ENCODE data around the gene DGKI.

Gene DGKI

DNA sequence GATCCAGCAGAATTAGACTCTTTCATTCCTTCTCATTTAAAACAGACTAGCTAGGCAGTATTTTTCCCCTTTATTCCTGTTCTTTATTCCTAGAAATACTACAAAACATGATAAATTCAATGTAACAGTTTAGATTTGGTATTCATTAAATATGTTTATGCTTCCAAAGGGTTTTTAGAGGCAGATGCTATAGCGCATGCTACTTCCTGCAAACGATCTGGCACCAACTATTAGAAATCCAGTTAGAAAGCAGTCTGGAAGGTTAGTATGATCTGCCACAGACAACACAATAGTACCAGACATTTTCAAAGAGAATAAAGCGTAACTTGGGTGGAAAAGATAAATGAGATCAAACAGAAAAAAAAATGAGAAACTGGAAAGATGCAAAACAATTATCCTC lies 439.7 kb downstream of the DGKI start:
- Histone ChIP-seq H3K27me3 (ENCODE audit: control insufficient read depth, low read length) (no peaks in the 10 kb centered on the region), H3K9me2 (replicated peaks; ENCODE audit: control insufficient read depth, low read length) (no peaks in the 10 kb centered on the region), H4K20me1 (ENCODE audit: control insufficient read depth, insufficient read depth, low read depth, low read length) (no peaks in the 10 kb centered on the region), H3K36me3 (ENCODE audit: control insufficient read depth, low read length) (no peaks in the 10 kb centered on the region), H3F3A (ENCODE audit: control insufficient read depth, insufficient read depth) (no peaks in the 10 kb centered on the region), H3K27ac (ENCODE audit: low read depth, low read length) (no peak overlapping the region), H3K79me2 (ENCODE audit: control insufficient read depth, low read length) (no peaks in the 10 kb centered on the region), H3K9me3 (ENCODE audit: control insufficient read depth, insufficient read depth, low read length) (peaks cover 2% of the 10 kb centered on the region; the same call in 1 of the 2 replicates), H3K4me1 (ENCODE audit: control insufficient read depth, low read length) (no peaks in the 10 kb centered on the region), H3K4me3 (ENCODE audit: low read length) (no peak overlapping the region), H3K4me2 (ENCODE audit: low read length) (no peak overlapping the region)
- TF ChIP-seq CTCF (IDR thresholded peaks at IDR 0.05; ENCODE audit: low read depth, low read length, poor library complexity, severe bottlenecking) (no peak), EZH2phosphoT487 (IDR thresholded peaks at IDR 0.05; ENCODE audit: borderline replicate concordance, low read length) (no peak)

DNA sequence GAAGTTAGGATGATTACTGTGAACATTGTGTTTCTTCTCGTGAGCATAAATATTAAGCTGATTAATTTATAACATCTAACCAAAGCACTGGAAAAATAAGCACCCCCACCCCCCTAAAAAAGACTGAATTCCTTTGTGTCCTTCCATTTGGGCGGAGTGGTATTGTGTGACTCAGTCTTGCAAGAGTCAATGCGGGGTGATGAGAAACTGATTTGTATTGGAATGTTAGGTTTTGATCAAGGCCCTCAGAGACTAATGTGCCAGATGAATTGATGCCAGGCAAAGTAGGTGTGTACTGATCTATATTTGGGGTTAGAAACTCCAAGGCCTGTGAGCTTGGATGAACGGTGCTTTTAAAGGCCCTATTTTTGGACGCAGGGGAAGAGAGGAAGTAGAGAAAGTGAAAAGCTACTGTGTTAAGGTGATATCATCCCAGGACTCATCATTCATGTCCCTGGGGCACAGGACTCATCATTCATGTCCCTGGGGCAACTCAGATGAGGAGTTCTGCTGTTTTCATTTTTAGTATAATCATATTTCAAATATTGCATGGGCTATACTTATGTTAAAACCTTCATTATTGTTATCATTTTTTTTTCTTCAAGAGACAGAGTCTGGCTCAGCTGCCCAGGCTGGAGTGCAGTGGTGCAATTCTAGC lies 442.0 kb downstream of the DGKI start:
- Histone ChIP-seq H3K79me2 (ENCODE audit: control insufficient read depth, low read length) (no peaks in the 10 kb centered on the region), H3K9me2 (replicated peaks; ENCODE audit: control insufficient read depth, low read length) (no peaks in the 10 kb centered on the region), H4K20me1 (ENCODE audit: control insufficient read depth, insufficient read depth, low read depth, low read length) (no peaks in the 10 kb centered on the region), H3K27me3 (ENCODE audit: control insufficient read depth, low read length) (no peaks in the 10 kb centered on the region), H3K4me2 (ENCODE audit: low read length) (no peak overlapping the region), H3K9me3 (ENCODE audit: control insufficient read depth, insufficient read depth, low read length) (no peaks in the 10 kb centered on the region), H3F3A (ENCODE audit: control insufficient read depth, insufficient read depth) (no peaks in the 10 kb centered on the region), H3K4me3 (ENCODE audit: low read length) (no peak overlapping the region), H3K36me3 (ENCODE audit: control insufficient read depth, low read length) (no peaks in the 10 kb centered on the region), H3K27ac (ENCODE audit: low read depth, low read length) (no peak overlapping the region), H3K4me1 (ENCODE audit: control insufficient read depth, low read length) (no peaks in the 10 kb centered on the region)
- no peak for TF ChIP-seq EZH2phosphoT487 (IDR thresholded peaks at IDR 0.05; ENCODE audit: borderline replicate concordance, low read length)
- TF ChIP-seq CTCF (IDR thresholded peaks at IDR 0.05; ENCODE audit: low read depth, low read length, poor library complexity, severe bottlenecking), result no peak

- H3K9me2 ChIP-seq (replicated peaks; ENCODE audit: control insufficient read depth, low read length), result no peaks in the 10 kb centered on the region
- no peak overlapping the region for H3K27ac ChIP-seq (ENCODE audit: low read depth, low read length)
- no peaks in the 10 kb centered on the region for H4K20me1 ChIP-seq (ENCODE audit: control insufficient read depth, insufficient read depth, low read depth, low read length)
- H3K4me2 ChIP-seq (ENCODE audit: low read length), result no peak overlapping the region
- no peaks in the 10 kb centered on the region for H3F3A ChIP-seq (ENCODE audit: control insufficient read depth, insufficient read depth)
- no peaks in the 10 kb centered on the region for H3K36me3 ChIP-seq (ENCODE audit: control insufficient read depth, low read length)
- H3K27me3 ChIP-seq (ENCODE audit: control insufficient read depth, low read length), result no peaks in the 10 kb centered on the region
- H3K79me2 ChIP-seq (ENCODE audit: control insufficient read depth, low read length), result no peaks in the 10 kb centered on the region
- no peak overlapping the region for H3K4me3 ChIP-seq (ENCODE audit: low read length)
- TF ChIP-seq EZH2phosphoT487 (IDR thresholded peaks at IDR 0.05; ENCODE audit: borderline replicate concordance, low read length), result no peak
- H3K9me3 ChIP-seq (ENCODE audit: control insufficient read depth, insufficient read depth, low read length), result no peaks in the 10 kb centered on the region
- no peaks in the 10 kb centered on the region for H3K4me1 ChIP-seq (ENCODE audit: control insufficient read depth, low read length)
Measured at GRCh38 chr7:137403353-137403695, 443.4 kb downstream of the DGKI start.

- Histone ChIP-seq H3K79me2 (ENCODE audit: control insufficient read depth, low read length) (no peaks in the 10 kb centered on the region), H3K36me3 (ENCODE audit: control insufficient read depth, low read length) (no peaks in the 10 kb centered on the region), H3K9me2 (replicated peaks; ENCODE audit: control insufficient read depth, low read length) (no peaks in the 10 kb centered on the region), H3K27ac (ENCODE audit: low read depth, low read length) (no peak overlapping the region), H3K9me3 (ENCODE audit: control insufficient read depth, insufficient read depth, low read length) (no peaks in the 10 kb centered on the region), H4K20me1 (ENCODE audit: control insufficient read depth, insufficient read depth, low read depth, low read length) (no peaks in the 10 kb centered on the region), H3K4me2 (ENCODE audit: low read length) (no peak overlapping the region), H3K27me3 (ENCODE audit: control insufficient read depth, low read length) (no peaks in the 10 kb centered on the region), H3K4me1 (ENCODE audit: control insufficient read depth, low read length) (no peaks in the 10 kb centered on the region), H3F3A (ENCODE audit: control insufficient read depth, insufficient read depth) (no peaks in the 10 kb centered on the region), H3K4me3 (ENCODE audit: low read length) (no peak overlapping the region)
- TF ChIP-seq EZH2phosphoT487 (IDR thresholded peaks at IDR 0.05; ENCODE audit: borderline replicate concordance, low read length) (no peak), CTCF (IDR thresholded peaks at IDR 0.05; ENCODE audit: low read depth, low read length, poor library complexity, severe bottlenecking) (no peak)
Measured at GRCh38 chr7:137402536-137403352, 444.0 kb downstream of the DGKI start.
